GM23338 (cell line): ENCODE measurements around the gene UNC13C. TPM values are rescaled to one million over a fixed set of nuclear protein-coding genes. Genes with fewer than 3 reads are reported as not detected.

Experiments used
- ATAC-seq: fragments of 200-7000 bp; cut with Tn5 transposase; 3 replicates; pipeline ENCODE4 v1.9.1; 2020
- DNase-seq: peaks from one replicate; pipeline ENCODE4 v3.0.0-alpha.2; 2015; ENCODE audit warnings: low spot score
- H2AFZ ChIP-seq: fragments of 200-600 bp; sonication (generic); 2 replicates; pipeline ENCODE4 v1.8.0; 2016; ENCODE audit warnings: antibody characterized with exemption, mild to moderate bottlenecking, moderate library complexity
- H3F3A ChIP-seq: fragments of 200-600 bp; sonication (generic); replicated peaks from 2 replicates; pipeline ENCODE4 v1.8.0; 2017; ENCODE audit warnings: antibody characterized with exemption, mixed run types, low read depth
- H3K27ac ChIP-seq: fragments of 200-600 bp; sonication (generic); 2 replicates; pipeline ENCODE4 v1.6.1; 2016; ENCODE audit warnings: low read depth
- H3K27me3 ChIP-seq: fragments of 200-600 bp; sonication (generic); 2 replicates; pipeline ENCODE4 v1.8.0; 2016; ENCODE audit warnings: mild to moderate bottlenecking, mixed run types, moderate library complexity; ENCODE audit not compliant: insufficient read depth
- H3K36me3 ChIP-seq: fragments of 200-600 bp; sonication (generic); 2 replicates; pipeline ENCODE4 v1.8.0; 2016; ENCODE audit warnings: mild to moderate bottlenecking; ENCODE audit not compliant: insufficient read depth
- H3K4me1 ChIP-seq: fragments of 200-600 bp; sonication (generic); 2 replicates; pipeline ENCODE4 v1.8.0; 2016; ENCODE audit warnings: mild to moderate bottlenecking, moderate library complexity; ENCODE audit not compliant: insufficient read depth
- H3K4me2 ChIP-seq: fragments of 200-600 bp; sonication (generic); 2 replicates; pipeline ENCODE4 v1.7.1; 2017; ENCODE audit warnings: mixed run types
- H3K4me3 ChIP-seq: fragments of 200-600 bp; sonication (generic); 2 replicates; pipeline ENCODE4 v1.6.1; 2016; ENCODE audit warnings: mixed run types
- H3K79me2 ChIP-seq: fragments of 200-600 bp; sonication (generic); replicated peaks from 2 replicates; pipeline ENCODE4 v1.8.0; 2017; ENCODE audit warnings: mild to moderate bottlenecking; ENCODE audit not compliant: insufficient read depth
- H3K9me2 ChIP-seq: fragments of 200-600 bp; sonication (generic); 2 replicates; pipeline ENCODE4 v1.8.0; 2017; ENCODE audit not compliant: insufficient read depth
- H4K20me1 ChIP-seq: fragments of 200-600 bp; sonication (generic); replicated peaks from 2 replicates; pipeline ENCODE4 v1.8.0; 2017; ENCODE audit warnings: mild to moderate bottlenecking; ENCODE audit not compliant: insufficient read depth
- H3K27ac Mint-ChIP-seq: 2 replicates; pipeline ENCODE4 v1.8.0; 2020; ENCODE audit warnings: inconsistent platforms, mild to moderate bottlenecking, moderate library complexity, mixed read lengths
- H3K27me3 Mint-ChIP-seq: 3 replicates; pipeline ENCODE4 v1.8.0; 2022; ENCODE audit warnings: low read depth, mild to moderate bottlenecking, moderate library complexity, mixed read lengths, inconsistent platforms; ENCODE audit not compliant: insufficient read depth, poor library complexity
- H3K36me3 Mint-ChIP-seq: 3 replicates; pipeline ENCODE4 v1.8.0; 2021; ENCODE audit warnings: low read depth, mild to moderate bottlenecking, inconsistent platforms, moderate library complexity, mixed read lengths
- H3K4me1 Mint-ChIP-seq: 3 replicates; pipeline ENCODE4 v1.8.0; 2020; ENCODE audit warnings: mild to moderate bottlenecking, inconsistent platforms, mixed read lengths
- H3K4me3 Mint-ChIP-seq: 3 replicates; pipeline ENCODE4 v1.8.0; 2021; ENCODE audit warnings: moderate library complexity, mild to moderate bottlenecking, inconsistent platforms, mixed read lengths
- H3K9me3 Mint-ChIP-seq: 3 replicates; pipeline ENCODE4 v1.8.0; 2020; ENCODE audit warnings: moderate library complexity, mild to moderate bottlenecking, inconsistent platforms, mixed read lengths
- CREB1 ChIP-seq: fragments of 250-450 bp; sonication (Bioruptor Pico); IDR thresholded peaks from 2 replicates; pipeline ENCODE4 v1.5.0; 2020; ENCODE audit warnings: low read depth, mild to moderate bottlenecking, moderate library complexity
- CTCF ChIP-seq, 2 experiments: fragments of 200-600 bp in 1 of 2; sonication (generic) in 1 of 2; conservative IDR thresholded peaks; 2 replicates each; pipeline versions ENCODE4 v1.5.1 to v1.6.1; 2016 to 2017; ENCODE audit warnings: antibody characterized with exemption in 2 of 2, low read depth in 2 of 2, mild to moderate bottlenecking in 2 of 2, moderate library complexity in 1 of 2
- EZH2 ChIP-seq: fragments of 200-600 bp; sonication (generic); IDR thresholded peaks from one replicate; pipeline ENCODE4 v1.8.0; 2017; ENCODE audit warnings: antibody characterized with exemption, mild to moderate bottlenecking, low read depth; ENCODE audit not compliant: unreplicated experiment
- EZH2phosphoT487 ChIP-seq: fragments of 200-600 bp; sonication (generic); IDR thresholded peaks from one replicate; pipeline ENCODE4 v1.8.1; 2018; ENCODE audit warnings: antibody characterized with exemption; ENCODE audit not compliant: unreplicated experiment
- JUNB ChIP-seq: IDR thresholded peaks from one replicate; pipeline ENCODE4 v1.6.1; 2016; ENCODE audit warnings: antibody characterized with exemption; ENCODE audit not compliant: unreplicated experiment
- NANOG ChIP-seq: IDR thresholded peaks from 2 replicates; pipeline ENCODE4 v1.6.1; 2016; ENCODE audit warnings: antibody characterized with exemption, borderline replicate concordance
- POLR2AphosphoS5 ChIP-seq: IDR thresholded peaks from 2 replicates; pipeline ENCODE4 v1.6.1; 2016; ENCODE audit warnings: antibody characterized with exemption, low read depth
- STAT1 ChIP-seq: IDR thresholded peaks from one replicate; pipeline ENCODE4 v1.6.1; 2016; ENCODE audit warnings: antibody characterized with exemption; ENCODE audit not compliant: unreplicated experiment
- ZNF114 ChIP-seq: fragments of 250-450 bp; sonication (Bioruptor Pico); IDR thresholded peaks from 2 replicates; pipeline ENCODE4 v1.5.0; 2020; ENCODE audit warnings: mild to moderate bottlenecking, moderate library complexity
- ZNF331 ChIP-seq: fragments of 250-450 bp; sonication (Bioruptor Pico); IDR thresholded peaks from 2 replicates; pipeline ENCODE4 v1.5.0; 2020; ENCODE audit warnings: low read depth, mild to moderate bottlenecking, moderate library complexity
- ZNF462 ChIP-seq: fragments of 250-450 bp; sonication (Bioruptor Pico); IDR thresholded peaks from 2 replicates; pipeline ENCODE4 v1.5.0; 2020; ENCODE audit warnings: mild to moderate bottlenecking, moderate library complexity
- polyA plus RNA-seq: library from polyadenylated mRNA; unstranded; fragments of >200 nt; fragmentation: Nextera tagmentation; extraction: Ambion mirVana; gene quantifications from 2 replicates; pipeline ENCODE4 v1.2.1, GENCODE V29; 2016
- total RNA-seq: library from RNA; depleted of rRNA; stranded (reverse); fragments of >200 nt; shearing (Covaris generic); gene quantifications from 2 replicates; pipeline ENCODE4 v1.2.3, GENCODE V29; 2014

Gene UNC13C
- total and polyA plus RNA-seq, 2 experiments from 2014 or later = 0.03 TPM; not detected in 1

GRCh38 chr15:54504695-54505094, 526.5 kb downstream of the UNC13C start:
- no peaks in the 10 kb centered on the region for H3K79me2 ChIP-seq
- no peak overlapping the region for H3K27ac ChIP-seq
- H4K20me1 ChIP-seq = no peaks in the 10 kb centered on the region
- Mint-ChIP-seq H3K4me3 (no peak overlapping the region), H3K27me3 (no peaks in the 10 kb centered on the region), H3K4me1 (peaks cover 11% of the 10 kb centered on the region; the same call in 2 of the 3 replicates), H3K27ac (no peak overlapping the region), H3K36me3 (no peaks in the 10 kb centered on the region), H3K9me3 (peaks cover 20% of the 10 kb centered on the region)
- H3K4me1 ChIP-seq = peaks cover 3% of the 10 kb centered on the region
- DNase-seq = no peak
- TF ChIP-seq ZNF331 (CRISPR knock-in tag) = no peak
- no peak for TF ChIP-seq CTCF (conservative IDR thresholded peaks at IDR 0.05; ENCODE audit: low read depth in 2 of 2)
- no peak for TF ChIP-seq POLR2AphosphoS5
- TF ChIP-seq EZH2phosphoT487 = no peak
- no peak for TF ChIP-seq ZNF114 (CRISPR knock-in tag)
- no peak for TF ChIP-seq CREB1 (CRISPR knock-in tag)
- no peak for TF ChIP-seq STAT1
- H3K4me2 ChIP-seq = no peak overlapping the region
- no peak overlapping the region for H2AFZ ChIP-seq
- no peaks in the 10 kb centered on the region; the same call in 1 of the 2 replicates for H3K36me3 ChIP-seq
- H3K9me2 ChIP-seq = no peaks in the 10 kb centered on the region
- no peak overlapping the region for H3K4me3 ChIP-seq
- no peaks in the 10 kb centered on the region for H3K27me3 ChIP-seq
- no peak for ATAC-seq
- no peaks in the 10 kb centered on the region for H3F3A ChIP-seq

GRCh38 chr15:54506977-54507524, 528.8 kb downstream of the UNC13C start:
- Histone ChIP-seq H3K36me3 (no peaks in the 10 kb centered on the region; the same call in 1 of the 2 replicates), H3K4me1 (no peaks in the 10 kb centered on the region), H3K4me3 (no peak overlapping the region), H2AFZ (no peak overlapping the region), H4K20me1 (no peaks in the 10 kb centered on the region), H3K27ac (no peak overlapping the region), H3K9me2 (no peaks in the 10 kb centered on the region), H3K79me2 (no peaks in the 10 kb centered on the region), H3K27me3 (no peaks in the 10 kb centered on the region), H3F3A (no peaks in the 10 kb centered on the region), H3K4me2 (no peak overlapping the region)
- H3K36me3 Mint-ChIP-seq = no peaks in the 10 kb centered on the region
- no peak overlapping the region for H3K4me3 Mint-ChIP-seq
- DNase-seq (no peak), ATAC-seq (no peak)
- H3K27me3 Mint-ChIP-seq = no peaks in the 10 kb centered on the region
- no peak overlapping the region for H3K27ac Mint-ChIP-seq
- H3K9me3 Mint-ChIP-seq = peaks cover 15% of the 10 kb centered on the region
- H3K4me1 Mint-ChIP-seq = no peaks in the 10 kb centered on the region
- no peak for TF ChIP-seq JUNB
- TF ChIP-seq EZH2phosphoT487 = no peak
- TF ChIP-seq ZNF462 = no peak
- TF ChIP-seq POLR2AphosphoS5 = no peak
- no peak for TF ChIP-seq ZNF331 (CRISPR knock-in tag)
- no peak for TF ChIP-seq NANOG
- no peak for TF ChIP-seq EZH2
- no peak for TF ChIP-seq ZNF114 (CRISPR knock-in tag)
- no peak for TF ChIP-seq CTCF (conservative IDR thresholded peaks at IDR 0.05; ENCODE audit: low read depth in 2 of 2)
- TF ChIP-seq CREB1 (CRISPR knock-in tag) = no peak
